Measurements from ENCODE around the gene UPK1B.
"Not testable (repeated sequence)": the region's sequence is repeated elsewhere in the genome, so short reads cannot be mapped to it uniquely, and the experiment has no call there.

DNA sequence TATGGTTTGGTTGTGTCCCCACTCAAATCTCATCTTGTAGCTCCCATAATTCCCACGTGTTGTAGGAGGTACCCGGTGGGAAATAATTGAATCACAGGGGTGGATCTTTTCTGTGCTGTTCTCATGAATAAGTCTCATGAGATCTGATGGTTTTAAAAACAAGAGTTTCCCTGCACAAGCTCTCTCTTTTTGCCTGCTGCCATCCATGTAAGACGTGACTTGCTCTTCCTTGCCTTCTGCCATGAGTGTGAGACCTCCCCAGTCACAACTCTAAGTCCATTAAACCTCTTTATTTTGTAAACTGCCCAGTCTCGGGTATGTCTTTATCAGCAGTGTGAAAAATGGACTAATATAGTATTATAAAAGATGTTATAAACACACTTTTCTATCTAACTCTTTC lies 34.0 kb upstream of the UPK1B start:
- TF ChIP-seq, protein P1, sequence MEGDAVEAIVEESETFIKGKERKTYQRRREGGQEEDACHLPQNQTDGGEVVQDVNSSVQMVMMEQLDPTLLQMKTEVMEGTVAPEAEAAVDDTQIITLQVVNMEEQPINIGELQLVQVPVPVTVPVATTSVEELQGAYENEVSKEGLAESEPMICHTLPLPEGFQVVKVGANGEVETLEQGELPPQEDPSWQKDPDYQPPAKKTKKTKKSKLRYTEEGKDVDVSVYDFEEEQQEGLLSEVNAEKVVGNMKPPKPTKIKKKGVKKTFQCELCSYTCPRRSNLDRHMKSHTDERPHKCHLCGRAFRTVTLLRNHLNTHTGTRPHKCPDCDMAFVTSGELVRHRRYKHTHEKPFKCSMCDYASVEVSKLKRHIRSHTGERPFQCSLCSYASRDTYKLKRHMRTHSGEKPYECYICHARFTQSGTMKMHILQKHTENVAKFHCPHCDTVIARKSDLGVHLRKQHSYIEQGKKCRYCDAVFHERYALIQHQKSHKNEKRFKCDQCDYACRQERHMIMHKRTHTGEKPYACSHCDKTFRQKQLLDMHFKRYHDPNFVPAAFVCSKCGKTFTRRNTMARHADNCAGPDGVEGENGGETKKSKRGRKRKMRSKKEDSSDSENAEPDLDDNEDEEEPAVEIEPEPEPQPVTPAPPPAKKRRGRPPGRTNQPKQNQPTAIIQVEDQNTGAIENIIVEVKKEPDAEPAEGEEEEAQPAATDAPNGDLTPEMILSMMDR (IDR thresholded peaks at IDR 0.05): not testable (repeated sequence)
- TF ChIP-seq ELF4 (CRISPR knock-in tag; IDR thresholded peaks at IDR 0.05; ENCODE audit: low read depth); FOXJ3 (CRISPR knock-in tag; IDR thresholded peaks at IDR 0.05; ENCODE audit: borderline replicate concordance); OVOL2 (CRISPR knock-in tag; IDR thresholded peaks at IDR 0.05; ENCODE audit: borderline replicate concordance); HMGA2 (CRISPR knock-in tag; IDR thresholded peaks at IDR 0.05); FOXP1 (CRISPR knock-in tag; IDR thresholded peaks at IDR 0.05; ENCODE audit: borderline replicate concordance): not testable (repeated sequence)
- TF ChIP-seq, protein P2, sequence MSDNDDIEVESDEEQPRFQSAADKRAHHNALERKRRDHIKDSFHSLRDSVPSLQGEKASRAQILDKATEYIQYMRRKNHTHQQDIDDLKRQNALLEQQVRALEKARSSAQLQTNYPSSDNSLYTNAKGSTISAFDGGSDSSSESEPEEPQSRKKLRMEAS (CRISPR knock-in tag; IDR thresholded peaks at IDR 0.05): not testable (repeated sequence)
- TF ChIP-seq, protein P3, sequence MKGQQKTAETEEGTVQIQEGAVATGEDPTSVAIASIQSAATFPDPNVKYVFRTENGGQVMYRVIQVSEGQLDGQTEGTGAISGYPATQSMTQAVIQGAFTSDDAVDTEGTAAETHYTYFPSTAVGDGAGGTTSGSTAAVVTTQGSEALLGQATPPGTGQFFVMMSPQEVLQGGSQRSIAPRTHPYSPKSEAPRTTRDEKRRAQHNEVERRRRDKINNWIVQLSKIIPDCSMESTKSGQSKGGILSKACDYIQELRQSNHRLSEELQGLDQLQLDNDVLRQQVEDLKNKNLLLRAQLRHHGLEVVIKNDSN (CRISPR knock-in tag; IDR thresholded peaks at IDR 0.05): not testable (repeated sequence)
- TF ChIP-seq, protein P4, sequence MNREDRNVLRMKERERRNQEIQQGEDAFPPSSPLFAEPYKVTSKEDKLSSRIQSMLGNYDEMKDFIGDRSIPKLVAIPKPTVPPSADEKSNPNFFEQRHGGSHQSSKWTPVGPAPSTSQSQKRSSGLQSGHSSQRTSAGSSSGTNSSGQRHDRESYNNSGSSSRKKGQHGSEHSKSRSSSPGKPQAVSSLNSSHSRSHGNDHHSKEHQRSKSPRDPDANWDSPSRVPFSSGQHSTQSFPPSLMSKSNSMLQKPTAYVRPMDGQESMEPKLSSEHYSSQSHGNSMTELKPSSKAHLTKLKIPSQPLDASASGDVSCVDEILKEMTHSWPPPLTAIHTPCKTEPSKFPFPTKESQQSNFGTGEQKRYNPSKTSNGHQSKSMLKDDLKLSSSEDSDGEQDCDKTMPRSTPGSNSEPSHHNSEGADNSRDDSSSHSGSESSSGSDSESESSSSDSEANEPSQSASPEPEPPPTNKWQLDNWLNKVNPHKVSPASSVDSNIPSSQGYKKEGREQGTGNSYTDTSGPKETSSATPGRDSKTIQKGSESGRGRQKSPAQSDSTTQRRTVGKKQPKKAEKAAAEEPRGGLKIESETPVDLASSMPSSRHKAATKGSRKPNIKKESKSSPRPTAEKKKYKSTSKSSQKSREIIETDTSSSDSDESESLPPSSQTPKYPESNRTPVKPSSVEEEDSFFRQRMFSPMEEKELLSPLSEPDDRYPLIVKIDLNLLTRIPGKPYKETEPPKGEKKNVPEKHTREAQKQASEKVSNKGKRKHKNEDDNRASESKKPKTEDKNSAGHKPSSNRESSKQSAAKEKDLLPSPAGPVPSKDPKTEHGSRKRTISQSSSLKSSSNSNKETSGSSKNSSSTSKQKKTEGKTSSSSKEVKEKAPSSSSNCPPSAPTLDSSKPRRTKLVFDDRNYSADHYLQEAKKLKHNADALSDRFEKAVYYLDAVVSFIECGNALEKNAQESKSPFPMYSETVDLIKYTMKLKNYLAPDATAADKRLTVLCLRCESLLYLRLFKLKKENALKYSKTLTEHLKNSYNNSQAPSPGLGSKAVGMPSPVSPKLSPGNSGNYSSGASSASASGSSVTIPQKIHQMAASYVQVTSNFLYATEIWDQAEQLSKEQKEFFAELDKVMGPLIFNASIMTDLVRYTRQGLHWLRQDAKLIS (CRISPR knock-in tag; IDR thresholded peaks at IDR 0.05; ENCODE audit: borderline replicate concordance): not testable (repeated sequence)
- TF ChIP-seq, protein P5, sequence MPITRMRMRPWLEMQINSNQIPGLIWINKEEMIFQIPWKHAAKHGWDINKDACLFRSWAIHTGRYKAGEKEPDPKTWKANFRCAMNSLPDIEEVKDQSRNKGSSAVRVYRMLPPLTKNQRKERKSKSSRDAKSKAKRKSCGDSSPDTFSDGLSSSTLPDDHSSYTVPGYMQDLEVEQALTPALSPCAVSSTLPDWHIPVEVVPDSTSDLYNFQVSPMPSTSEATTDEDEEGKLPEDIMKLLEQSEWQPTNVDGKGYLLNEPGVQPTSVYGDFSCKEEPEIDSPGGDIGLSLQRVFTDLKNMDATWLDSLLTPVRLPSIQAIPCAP (CRISPR knock-in tag; IDR thresholded peaks at IDR 0.05): not testable (repeated sequence)
- TF ChIP-seq, protein P6, sequence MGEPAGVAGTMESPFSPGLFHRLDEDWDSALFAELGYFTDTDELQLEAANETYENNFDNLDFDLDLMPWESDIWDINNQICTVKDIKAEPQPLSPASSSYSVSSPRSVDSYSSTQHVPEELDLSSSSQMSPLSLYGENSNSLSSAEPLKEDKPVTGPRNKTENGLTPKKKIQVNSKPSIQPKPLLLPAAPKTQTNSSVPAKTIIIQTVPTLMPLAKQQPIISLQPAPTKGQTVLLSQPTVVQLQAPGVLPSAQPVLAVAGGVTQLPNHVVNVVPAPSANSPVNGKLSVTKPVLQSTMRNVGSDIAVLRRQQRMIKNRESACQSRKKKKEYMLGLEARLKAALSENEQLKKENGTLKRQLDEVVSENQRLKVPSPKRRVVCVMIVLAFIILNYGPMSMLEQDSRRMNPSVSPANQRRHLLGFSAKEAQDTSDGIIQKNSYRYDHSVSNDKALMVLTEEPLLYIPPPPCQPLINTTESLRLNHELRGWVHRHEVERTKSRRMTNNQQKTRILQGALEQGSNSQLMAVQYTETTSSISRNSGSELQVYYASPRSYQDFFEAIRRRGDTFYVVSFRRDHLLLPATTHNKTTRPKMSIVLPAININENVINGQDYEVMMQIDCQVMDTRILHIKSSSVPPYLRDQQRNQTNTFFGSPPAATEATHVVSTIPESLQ (CRISPR knock-in tag; IDR thresholded peaks at IDR 0.05): not testable (repeated sequence)

All from WTC11 (cell line).